Measurements from ENCODE around the gene OGDH. TPM values are rescaled to one million over a fixed set of nuclear protein-coding genes. Genes with fewer than 3 reads are reported as not detected.

The OGDH gene
- polyA plus RNA-seq, 4 donors = 86.3 to 99.6 (median 94.2) TPM

- DNase-seq (ENCODE audit: low read depth in 4 of 4, low spot score in 3 of 4) = no peak
Measured at GRCh38 chr7:44617225-44617890, 10.9 kb downstream of the OGDH start.

DNA sequence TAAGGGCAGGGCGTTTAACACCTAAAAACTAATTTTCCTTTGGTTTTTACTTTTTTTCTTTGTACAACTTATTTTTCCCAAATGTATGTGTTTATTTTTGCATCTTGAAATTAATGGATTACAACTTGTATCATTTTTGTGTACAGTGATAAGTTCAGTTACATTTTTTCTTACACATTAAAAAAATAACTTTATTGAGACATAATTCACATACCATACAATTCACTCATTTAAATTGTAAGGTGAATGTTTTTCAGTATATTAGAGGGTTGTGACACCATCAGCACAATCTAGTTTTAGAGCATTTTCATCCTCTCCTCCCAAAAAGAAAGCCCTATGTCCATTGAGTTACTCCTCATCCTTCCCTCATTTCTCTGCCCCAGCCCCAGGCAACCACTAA lies 11.6 kb downstream of the OGDH start:
- no peak for DNase-seq (ENCODE audit: low read depth in 4 of 4, low spot score in 3 of 4)

- DNase-seq (ENCODE audit: low read depth in 4 of 4, low spot score in 3 of 4) = no peak
Measured at GRCh38 chr7:44618753-44619152, 12.3 kb downstream of the OGDH start.

- no peak for DNase-seq (ENCODE audit: low read depth in 4 of 4, low spot score in 3 of 4)
Measured at GRCh38 chr7:44621034-44621749, 14.8 kb downstream of the OGDH start.

GRCh38 chr7:44621750-44622103 lies 15.3 kb downstream of the OGDH start:
- no peak for DNase-seq (ENCODE audit: low read depth in 4 of 4, low spot score in 3 of 4)

DNA sequence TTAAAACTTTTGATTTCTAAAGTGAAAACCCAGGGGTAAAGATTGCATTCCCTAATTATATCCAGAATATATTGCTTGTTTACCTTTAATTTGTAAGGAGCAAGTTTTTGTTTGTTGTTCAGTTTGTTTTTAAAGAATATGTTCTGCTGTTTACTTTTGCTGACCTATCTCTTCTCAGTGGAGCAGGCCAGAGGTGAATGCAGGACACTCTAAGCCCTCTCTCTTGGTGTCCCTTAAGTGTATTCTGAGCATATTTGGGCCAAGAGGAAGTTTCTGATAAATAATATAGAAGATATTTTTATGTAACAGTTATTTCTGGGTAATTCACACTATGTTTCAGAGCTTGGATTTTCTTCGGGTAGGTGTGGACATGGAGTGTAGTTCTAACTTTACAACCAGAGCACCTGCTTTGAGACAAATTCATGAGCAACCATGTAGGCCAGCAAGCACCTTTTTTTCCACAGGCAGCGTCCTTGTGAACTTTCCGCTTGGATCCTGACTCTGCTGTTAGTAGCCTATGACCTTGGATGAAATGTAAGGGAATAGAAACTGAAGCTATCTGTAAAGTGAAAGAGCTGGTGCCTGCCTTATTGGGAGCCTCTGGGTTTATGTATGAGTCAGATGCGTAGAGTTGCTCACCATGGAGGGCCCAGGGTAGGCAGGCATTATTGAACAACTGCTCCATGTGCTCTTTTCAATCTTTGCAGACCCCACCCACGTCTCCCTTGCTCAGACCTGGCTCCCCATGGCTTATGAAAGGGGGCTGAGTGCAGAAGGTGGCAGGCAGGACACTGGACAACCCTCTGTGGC lies 16.1 kb downstream of the OGDH start:
- DNase-seq (ENCODE audit: low read depth in 4 of 4, low spot score in 3 of 4) = no peak

DNA sequence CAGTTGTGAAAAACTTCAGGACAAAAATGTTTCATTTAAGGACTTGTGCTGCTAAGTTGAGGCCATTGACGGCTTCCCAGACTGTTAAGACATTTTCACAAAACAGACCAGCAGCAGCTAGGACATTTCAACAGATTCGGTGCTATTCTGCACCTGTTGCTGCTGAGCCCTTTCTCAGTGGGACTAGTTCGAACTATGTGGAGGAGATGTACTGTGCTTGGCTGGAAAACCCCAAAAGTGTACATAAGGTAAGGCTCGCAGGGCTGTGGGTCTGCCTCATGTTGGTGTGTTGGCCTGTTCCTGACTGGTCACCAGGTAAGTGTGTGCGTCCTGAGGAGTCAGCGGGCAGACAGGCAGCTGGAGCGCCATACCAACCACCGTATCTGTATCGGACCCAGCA lies 17.9 kb downstream of the OGDH start:
- no peak for DNase-seq (ENCODE audit: low read depth in 4 of 4, low spot score in 3 of 4)

DNA sequence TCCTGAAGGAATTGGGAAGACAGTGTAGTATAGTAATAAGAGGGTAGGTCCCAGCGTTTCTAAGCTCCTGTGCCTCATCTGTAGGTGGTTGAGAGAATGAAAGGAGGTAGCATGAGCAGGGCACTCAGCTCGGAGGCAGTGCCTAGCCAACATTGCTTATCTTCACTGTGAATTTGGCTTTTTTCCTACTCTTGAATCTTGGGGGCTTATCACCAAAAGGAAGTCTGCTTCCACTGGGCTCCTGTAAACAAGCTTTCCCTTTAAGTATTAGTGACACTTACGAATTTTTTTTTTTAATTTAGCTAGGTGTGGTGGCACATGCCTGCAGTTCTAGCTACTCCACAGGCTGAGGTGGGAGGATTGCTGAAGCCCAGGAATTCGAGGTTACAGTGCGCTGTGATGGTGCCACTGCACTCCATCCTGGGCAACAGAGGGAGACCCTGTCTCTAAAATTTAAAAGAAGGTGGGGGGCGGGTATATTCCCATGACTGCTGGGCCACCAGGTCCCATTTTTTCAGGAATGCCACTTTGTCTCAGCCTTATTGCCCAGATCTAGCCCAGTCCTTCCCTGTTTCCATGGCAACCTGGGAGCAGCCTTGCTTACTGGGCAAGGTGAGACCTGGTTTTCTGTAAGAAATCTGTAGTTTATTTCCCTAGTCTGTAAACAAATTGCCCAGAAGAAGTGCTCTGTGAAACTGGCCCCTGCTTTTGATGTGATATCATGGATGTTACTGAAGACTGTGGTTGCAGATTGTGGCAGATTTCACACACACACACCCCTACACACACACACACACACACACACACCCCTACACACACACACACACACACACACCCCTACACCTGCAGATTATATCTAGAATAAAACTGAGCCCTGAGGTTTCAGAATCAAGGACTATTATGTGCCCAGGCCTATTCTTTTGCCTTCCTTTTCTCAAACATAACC lies 19.4 kb downstream of the OGDH start:
- no peak for DNase-seq (ENCODE audit: low read depth in 4 of 4, low spot score in 3 of 4)

GRCh38 chr7:44626620-44627019 lies 20.2 kb downstream of the OGDH start:
- no peak for DNase-seq (ENCODE audit: low read depth in 4 of 4, low spot score in 3 of 4)

DNA sequence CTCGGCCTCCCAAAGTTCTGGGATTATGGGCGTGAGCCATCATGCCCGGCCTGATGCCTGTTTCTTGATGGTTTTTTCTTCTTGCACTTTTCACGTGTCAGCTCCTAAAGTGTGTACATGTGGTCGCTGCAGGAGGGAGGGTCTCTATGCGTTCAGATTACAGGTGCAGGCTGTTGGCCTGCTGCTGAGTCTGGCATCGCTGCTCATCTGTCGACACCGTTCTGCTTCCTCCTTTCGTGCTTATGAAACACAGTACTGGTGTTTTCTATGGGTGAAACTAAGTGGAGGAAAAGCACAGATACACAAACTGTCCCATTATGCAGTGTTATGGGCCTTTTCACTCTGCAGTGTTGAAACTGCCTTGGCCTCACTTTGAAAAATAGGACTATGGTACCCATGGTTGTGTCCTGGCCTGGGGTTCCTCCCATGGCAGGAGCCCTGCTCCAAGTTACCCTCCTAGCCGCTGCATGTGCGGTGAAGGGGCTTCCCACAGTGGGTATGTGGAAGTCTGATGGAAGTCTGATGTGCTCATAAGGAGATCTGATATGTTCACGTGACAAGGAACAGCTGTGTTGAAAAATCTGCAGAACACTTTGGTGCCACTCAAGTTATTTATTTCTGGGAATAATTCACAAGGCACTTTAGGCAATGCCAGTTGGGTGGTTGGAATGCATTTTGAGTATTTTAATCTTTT lies 23.5 kb downstream of the OGDH start:
- DNase-seq (ENCODE audit: low read depth in 4 of 4, low spot score in 3 of 4) = no peak

DNA sequence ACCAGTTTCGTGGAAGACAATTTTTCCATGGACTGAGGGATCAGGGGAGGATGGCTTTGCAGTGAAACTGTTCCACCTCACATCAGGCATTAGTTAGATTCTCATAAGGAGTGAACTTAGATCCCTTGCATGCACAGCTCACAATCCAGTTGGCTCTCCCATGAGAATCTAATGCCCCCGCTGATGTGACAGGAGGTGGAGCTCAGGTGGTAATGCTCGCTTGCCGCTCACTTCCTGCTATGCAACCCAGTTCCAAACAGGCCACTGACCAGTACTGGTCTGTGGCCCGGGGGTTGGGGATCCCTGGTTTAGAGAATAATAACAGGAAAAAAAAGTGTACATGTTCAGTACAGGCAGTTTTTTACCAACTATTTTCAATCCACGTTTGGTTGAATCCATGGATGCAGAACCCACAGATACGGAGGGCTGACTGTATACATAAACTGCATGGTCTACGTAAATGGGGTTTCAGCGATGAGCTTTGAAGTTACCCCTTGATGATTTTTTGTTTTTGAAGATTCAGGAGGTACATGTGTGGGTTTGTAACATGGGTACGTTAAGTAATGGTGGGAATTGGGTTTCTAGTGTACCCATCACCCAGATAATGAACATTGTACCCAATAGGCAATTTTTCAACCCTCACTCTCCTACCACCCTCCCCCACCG lies 24.5 kb downstream of the OGDH start:
- DNase-seq (ENCODE audit: low read depth in 4 of 4, low spot score in 3 of 4) = no peak

- no peak for DNase-seq (ENCODE audit: low read depth in 4 of 4, low spot score in 3 of 4)
Measured at GRCh38 chr7:44631458-44632115, 25.2 kb downstream of the OGDH start.

DNA sequence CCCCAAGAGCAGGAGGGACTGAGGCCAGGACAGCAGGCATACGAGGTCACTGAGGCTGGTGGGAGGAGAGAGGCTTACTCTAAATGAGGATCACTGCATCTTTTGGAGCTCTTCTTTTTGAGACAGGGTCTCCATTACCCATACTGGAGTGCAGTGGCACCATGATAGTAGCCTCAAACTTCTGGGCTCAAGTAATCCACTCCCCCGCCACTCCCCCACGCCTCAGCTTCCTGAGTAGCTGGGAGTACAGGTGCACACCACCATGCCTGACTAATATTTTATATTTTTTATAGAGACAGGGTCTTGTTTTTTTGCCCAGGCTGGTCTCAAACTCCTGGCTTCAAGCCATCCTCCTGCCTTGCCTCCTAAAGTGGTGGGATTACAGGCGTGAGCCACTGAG lies 25.8 kb downstream of the OGDH start:
- DNase-seq (ENCODE audit: low read depth in 4 of 4, low spot score in 3 of 4) = no peak

DNA sequence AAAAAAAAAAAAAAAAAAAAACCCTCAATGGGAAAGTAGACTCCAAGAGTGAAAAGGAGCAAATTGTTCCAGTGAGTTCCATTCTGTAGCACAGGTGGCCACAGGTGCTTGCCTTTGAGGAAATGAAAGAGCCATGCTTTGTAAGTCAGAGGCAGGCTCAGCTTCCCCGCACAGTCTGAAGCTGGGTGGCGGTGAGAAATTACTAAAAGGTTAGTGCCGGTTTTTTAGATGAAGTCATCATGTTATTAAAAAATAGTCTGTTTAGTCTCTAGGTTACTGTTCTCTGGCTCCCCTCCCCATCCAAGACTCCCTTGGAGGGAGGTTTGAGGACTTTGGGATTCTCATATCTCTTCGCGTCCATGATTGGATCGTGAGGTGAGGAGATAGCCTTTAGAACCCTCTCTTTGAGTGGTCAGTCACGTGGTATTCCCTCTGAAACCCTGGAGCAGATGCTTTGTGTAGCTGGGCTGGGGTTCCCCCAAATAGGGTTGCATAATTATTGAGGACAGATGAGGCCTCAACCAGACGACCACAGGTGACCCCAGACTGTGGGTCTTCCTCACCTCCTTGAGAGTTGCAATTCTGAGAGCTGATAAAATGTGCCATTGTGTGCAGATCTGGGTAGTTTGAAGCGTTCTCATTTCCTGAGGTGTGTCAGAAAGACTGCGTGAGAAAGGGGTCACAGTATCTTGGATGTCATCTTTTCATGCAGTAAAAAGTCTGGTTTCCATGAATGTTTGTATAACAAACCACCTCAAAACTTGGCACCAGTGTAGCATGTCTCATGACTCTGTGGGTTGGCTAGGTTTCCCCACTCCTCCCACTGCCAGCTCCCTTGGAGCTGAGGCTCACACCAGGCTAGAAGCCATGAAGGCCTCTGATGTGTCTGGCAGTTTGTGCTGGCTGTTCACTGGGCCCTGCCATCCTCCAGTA lies 27.1 kb downstream of the OGDH start:
- no peak for DNase-seq (ENCODE audit: low read depth in 4 of 4, low spot score in 3 of 4)

DNA sequence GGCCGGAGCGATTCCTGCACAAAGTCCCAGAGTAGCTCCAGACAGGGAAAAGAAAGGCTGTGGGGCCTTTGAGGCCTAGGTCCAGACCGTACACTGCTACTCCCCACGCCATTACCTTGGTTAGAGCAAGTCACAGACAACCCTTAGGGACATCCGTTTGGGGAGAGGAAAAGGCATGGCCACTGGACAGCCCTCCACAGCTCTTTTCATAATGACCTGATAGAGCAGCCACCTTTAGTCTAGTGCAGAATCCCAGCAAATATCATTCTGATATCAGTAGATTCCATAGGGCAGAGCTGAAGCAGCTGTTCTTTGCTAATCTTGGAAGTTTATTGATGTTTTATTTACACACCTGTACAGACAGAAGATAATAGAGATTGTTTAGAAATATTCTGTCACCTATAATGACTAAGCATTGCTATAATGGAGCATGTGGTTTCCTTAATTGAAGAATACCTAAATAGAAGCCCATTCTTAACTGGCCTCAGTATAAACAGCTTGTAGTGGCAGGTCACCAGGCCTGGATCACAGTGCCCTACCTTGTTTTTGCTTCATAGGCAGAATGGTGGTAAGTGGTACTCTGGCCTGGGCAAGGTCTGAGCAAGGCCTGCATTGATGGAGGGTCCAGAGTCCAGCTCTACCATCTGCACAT lies 27.9 kb downstream of the OGDH start:
- DNase-seq (ENCODE audit: low read depth in 4 of 4, low spot score in 3 of 4) = no peak

GRCh38 chr7:44634839-44635591 lies 28.6 kb downstream of the OGDH start:
- DNase-seq (ENCODE audit: low read depth in 4 of 4, low spot score in 3 of 4) = no peak

Data from right renal pelvis (tissue), 4 donors.